Natural killer cell (primary cell): ENCODE data around the gene MDK. TPM values are rescaled to one million over a fixed set of nuclear protein-coding genes. Genes with fewer than 3 reads are reported as not detected.

Experiments used
- ATAC-seq, 3 donors: fragments of 150-1000 bp in 2 of 3; fragments of 200-7000 bp in 1 of 3; cut with Tn5 transposase; 1 replicate in 1 of 3; 2 replicates in 2 of 3; pipeline ENCODE4 v1.10.0; 2021; ENCODE audit warnings: mild to moderate bottlenecking in 2 of 3, moderate library complexity in 2 of 3
- DNase-seq, 2 donors: peaks; one replicate each; pipeline versions ENCODE4 v3.0.0 to v3.0.0-alpha.2; 2013 to 2021; ENCODE audit warnings: mixed read lengths in 1 of 2
- H3K27ac ChIP-seq: one replicate; pipeline ENCODE4 v1.5.1; 2013; ENCODE audit warnings: mild to moderate bottlenecking, low read length
- H3K27me3 ChIP-seq: one replicate; pipeline ENCODE4 v1.6.1; 2013; ENCODE audit warnings: low read length; ENCODE audit not compliant: control insufficient read depth, insufficient read depth
- H3K36me3 ChIP-seq: one replicate; pipeline ENCODE4 v1.6.1; 2013; ENCODE audit warnings: low read length; ENCODE audit not compliant: control insufficient read depth, insufficient read depth
- H3K4me1 ChIP-seq: one replicate; pipeline ENCODE4 v1.6.1; 2013; ENCODE audit warnings: low read length; ENCODE audit not compliant: control insufficient read depth, insufficient read depth
- H3K4me3 ChIP-seq: one replicate; pipeline ENCODE4 v1.5.1; 2013; ENCODE audit warnings: low read length
- H3K9me3 ChIP-seq: one replicate; pipeline ENCODE4 v1.6.1; 2013; ENCODE audit warnings: low read length; ENCODE audit not compliant: control insufficient read depth, insufficient read depth
- H3K27ac Mint-ChIP-seq, 2 donors: one replicate each; pipeline ENCODE4 v1.8.0; 2022; ENCODE audit warnings: mild to moderate bottlenecking in 2 of 2, mixed read lengths in 2 of 2, moderate library complexity in 1 of 2
- H3K27me3 Mint-ChIP-seq, 2 donors: one replicate each; pipeline ENCODE4 v1.8.0; 2022; ENCODE audit warnings: low read depth in 2 of 2, mixed read lengths in 2 of 2
- H3K36me3 Mint-ChIP-seq: one replicate; pipeline ENCODE4 v1.8.0; 2022; ENCODE audit warnings: mixed read lengths
- H3K4me1 Mint-ChIP-seq, 2 donors: one replicate each; pipeline ENCODE4 v1.8.0; 2022; ENCODE audit warnings: mixed read lengths in 2 of 2
- H3K4me3 Mint-ChIP-seq: one replicate; pipeline ENCODE4 v1.8.0; 2022; ENCODE audit warnings: mild to moderate bottlenecking, moderate library complexity, mixed read lengths
- H3K9me3 Mint-ChIP-seq, 2 donors: one replicate each; pipeline ENCODE4 v1.8.0; 2022; ENCODE audit warnings: mixed read lengths in 2 of 2
- CTCF ChIP-seq: fragments of 200-600 bp; IDR thresholded peaks from one replicate; pipeline ENCODE4 v1.8.0; 2022; ENCODE audit warnings: antibody characterized with exemption
- WGBS: methylation state at CpG from one replicate; pipeline ENCODE4 v1.1.7; 2013; ENCODE audit warnings: missing lambda C conversion rate; ENCODE audit not compliant: insufficient coverage; 5-methylcytosine and 5-hydroxymethylcytosine counted together
- intact Hi-C: fragments of 100-400 bp; cut with micrococcal nuclease; formaldehyde crosslinking; loops from one replicate; pipeline ENCODE4 v1.14.2; 2022
- total RNA-seq, 4 donors: library from RNA; stranded (reverse); fragments of 120-200 nt in 1 of 4; gene quantifications; one replicate each; pipeline versions ENCODE4 v1.2.3 to v1.2.4, GENCODE V29; 2013 to 2022

Gene MDK
- total RNA-seq, 3 donors from 2014 or later (not counting 1 experiment from before 2014, with no cell fraction given): 4.5 to 10.6 (median 6.3) TPM

- no peaks in the 10 kb centered on the region for H3K9me3 ChIP-seq
- no peak overlapping the region for H3K4me3 ChIP-seq
- DNase-seq: no peak
- Mint-ChIP-seq H3K4me3 (peak overlapping the region; percentile 78), H3K9me3 (no peaks in the 10 kb centered on the region), H3K36me3 (no peaks in the 10 kb centered on the region), H3K27me3 (no peaks in the 10 kb centered on the region), H3K27ac (peak overlapping the region; percentile 84 to 87), H3K4me1 (peaks cover 73 to 82% of the 10 kb centered on the region in 2 donors)
- WGBS: 64% methylated on average over 5 of the region's 5 CpGs
- no peaks in the 10 kb centered on the region for H3K27me3 ChIP-seq
- intact Hi-C loops: loop anchor here (1.0 kb wide), 1 partner anchor 16 kb away; no protein-coding TSS in a partner anchor
- no peak for ATAC-seq
- H3K4me1 ChIP-seq: peaks cover 88% of the 10 kb centered on the region
- peak overlapping the region; percentile 41 for H3K27ac ChIP-seq
- TF ChIP-seq CTCF: no peak
- peaks cover 31% of the 10 kb centered on the region for H3K36me3 ChIP-seq
Observed at GRCh38 chr11:46351606-46352005, 29.9 kb upstream of the MDK start.

DNA sequence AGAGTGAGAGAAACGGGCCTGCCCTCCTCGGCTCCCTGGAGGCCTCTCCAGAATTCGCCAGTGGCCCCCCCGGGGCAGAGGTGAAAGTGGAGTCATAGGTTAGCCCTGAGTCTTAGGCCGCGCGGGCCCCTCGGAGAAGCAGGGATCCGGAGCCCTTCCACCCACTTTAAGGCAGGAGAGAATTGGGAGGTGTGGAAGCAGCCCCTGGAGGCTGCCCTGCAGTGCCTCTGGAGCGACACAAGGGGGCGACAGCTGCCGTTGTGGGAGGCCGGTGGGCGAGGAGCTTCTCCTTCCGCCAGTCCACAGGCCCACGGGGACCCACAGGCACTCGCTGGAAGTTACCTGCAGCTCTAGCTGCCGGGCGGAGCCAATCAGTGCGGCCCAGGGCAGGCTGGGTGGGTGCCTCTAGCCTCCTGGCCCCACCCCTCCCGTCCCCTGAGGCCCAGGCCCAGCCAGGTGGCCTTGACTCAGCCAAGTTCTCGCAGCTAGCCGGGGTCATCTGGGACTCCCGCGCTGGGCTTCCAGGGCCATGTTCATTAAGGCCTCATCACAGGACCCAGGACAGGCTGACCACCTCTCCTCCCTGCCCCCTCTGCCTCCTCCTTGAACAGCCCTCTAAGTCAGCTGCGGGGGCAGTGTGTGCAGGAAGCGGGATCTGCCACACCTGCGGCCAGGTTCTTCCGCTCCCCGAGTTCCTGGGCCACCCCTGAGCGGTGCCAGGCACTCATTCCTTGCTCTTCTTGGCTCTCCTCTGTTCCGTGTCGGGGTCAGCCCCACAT is 29.2 kb upstream of the MDK start:
- no peaks in the 10 kb centered on the region for H3K27me3 ChIP-seq
- Mint-ChIP-seq H3K9me3 (no peaks in the 10 kb centered on the region), H3K4me3 (peak overlapping the region; percentile 78), H3K4me1 (peaks cover 73 to 82% of the 10 kb centered on the region in 2 donors), H3K27ac (peak overlapping the region; percentile 84 to 87), H3K36me3 (no peaks in the 10 kb centered on the region), H3K27me3 (no peaks in the 10 kb centered on the region)
- H3K4me3 ChIP-seq: peak overlapping the region; percentile 11
- ATAC-seq (peak; percentile 22 to 35 (median 25)), DNase-seq (peak; percentile 68 to 92)
- H3K36me3 ChIP-seq: peaks cover 32% of the 10 kb centered on the region
- H3K27ac ChIP-seq: peak overlapping the region; percentile 41
- peaks cover 89% of the 10 kb centered on the region for H3K4me1 ChIP-seq
- intact Hi-C loops: loop anchor here (1.0 kb wide), 1 partner anchor 15 kb away; no protein-coding TSS in a partner anchor
- peak; percentile 99 for TF ChIP-seq CTCF
- H3K9me3 ChIP-seq: no peaks in the 10 kb centered on the region
- 64% methylated on average over 33 of the region's 33 CpGs for WGBS

DNA sequence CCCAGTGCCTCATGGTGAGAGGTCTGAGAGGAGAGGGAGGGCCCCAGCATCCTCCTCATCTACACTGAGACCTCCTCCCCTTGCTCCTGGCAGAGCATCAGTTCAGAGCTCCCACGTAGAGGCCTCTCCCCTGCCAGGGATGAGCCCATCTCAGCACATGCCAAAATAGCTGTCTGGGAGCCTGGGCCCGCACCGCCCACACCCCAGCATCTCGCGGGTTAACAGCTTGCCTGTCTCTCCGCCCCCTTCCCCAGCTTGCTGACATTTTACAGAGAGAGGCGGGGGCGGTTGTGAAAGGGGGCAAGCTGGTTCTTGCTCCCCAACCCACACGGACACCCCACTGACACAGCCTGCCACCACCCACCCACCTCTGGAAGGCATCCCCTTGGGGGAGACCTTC is 27.8 kb upstream of the MDK start:
- TF ChIP-seq CTCF: no peak
- Histone ChIP-seq H3K9me3 (no peaks in the 10 kb centered on the region), H3K36me3 (peaks cover 32% of the 10 kb centered on the region), H3K27me3 (no peaks in the 10 kb centered on the region), H3K4me3 (no peak overlapping the region), H3K4me1 (peaks cover 90% of the 10 kb centered on the region), H3K27ac (peak overlapping the region; percentile 27)
- intact Hi-C loops: no loop called here
- ATAC-seq: no peak
- DNase-seq: peak in 1 of 2 donors; percentile 44
- H3K36me3 Mint-ChIP-seq: no peaks in the 10 kb centered on the region
- no peak overlapping the region for H3K4me3 Mint-ChIP-seq
- peak overlapping the region; percentile 84 to 87 for H3K27ac Mint-ChIP-seq
- H3K4me1 Mint-ChIP-seq: peaks cover 77 to 85% of the 10 kb centered on the region in 2 donors
- H3K9me3 Mint-ChIP-seq: no peaks in the 10 kb centered on the region
- 51% methylated on average over 9 of the region's 9 CpGs for WGBS
- no peaks in the 10 kb centered on the region for H3K27me3 Mint-ChIP-seq
